SIG-M5 (cell line): Measurements from ENCODE around the gene GDI2.
A peak's percentile ranks its signal among the peaks of the same experiment; 100 is the strongest.
"Not testable (repeated sequence)": the region's sequence is repeated elsewhere in the genome, so short reads cannot be mapped to it uniquely, and the experiment has no call there.

Experiments used
- DNase-seq: peaks from one replicate; lab custom pipeline; 2025; lab: John Stamatoyannopoulos, UW

GDI2 gene

DNA sequence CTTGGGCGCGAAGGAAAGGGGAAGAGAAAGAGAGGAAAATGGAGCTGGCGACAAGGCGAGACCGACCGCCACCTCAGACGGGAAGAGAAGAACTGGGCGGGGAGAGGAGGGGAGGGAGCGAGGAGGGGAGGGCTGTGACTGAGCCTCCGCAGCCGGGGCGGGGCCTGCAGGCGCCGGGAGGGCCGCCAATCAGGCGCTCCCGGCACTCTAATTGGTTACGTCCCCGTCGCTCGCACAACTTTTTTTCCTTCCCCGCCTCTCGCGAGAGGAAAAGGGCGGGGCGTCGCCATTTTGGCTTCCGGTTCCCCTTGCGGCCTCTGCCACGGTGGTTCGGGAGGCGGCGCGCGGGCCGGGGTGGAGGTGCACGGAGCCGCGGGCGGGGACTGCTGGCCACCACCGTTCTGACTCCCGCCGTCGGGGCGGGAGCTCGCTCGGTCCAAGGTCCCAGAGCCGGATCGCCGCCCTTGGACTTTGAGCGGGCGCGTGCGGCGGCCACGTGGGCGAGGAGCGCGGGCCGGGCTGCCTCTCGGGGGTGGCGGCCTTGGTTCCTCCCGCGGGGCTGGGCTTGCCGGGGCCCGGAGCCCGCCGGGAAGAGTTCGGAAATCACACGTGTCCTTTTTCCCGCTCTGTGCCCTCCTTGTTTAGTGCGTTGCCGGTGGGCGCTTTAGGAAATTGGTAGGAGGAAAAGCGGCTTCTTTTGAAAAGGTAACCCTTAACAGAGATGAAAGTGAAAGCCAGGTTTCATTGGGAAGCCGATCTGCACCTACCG lies at the start of gene GDI2:
GDI2 (minus strand) TSS at position 94 of the 769 bp plus-strand sequence. CDS start 176 bp downstream, outside the sequence.
- DNase-seq = peak; percentile 54

- no peak for DNase-seq
Measured at GRCh38 chr10:5862360-5862961, 49.2 kb upstream of the GDI2 start.

GRCh38 chr10:5860066-5860465 lies 46.8 kb upstream of the GDI2 start:
- no peak for DNase-seq

GRCh38 chr10:5858811-5859210 lies 45.6 kb upstream of the GDI2 start:
- DNase-seq = no peak

DNA sequence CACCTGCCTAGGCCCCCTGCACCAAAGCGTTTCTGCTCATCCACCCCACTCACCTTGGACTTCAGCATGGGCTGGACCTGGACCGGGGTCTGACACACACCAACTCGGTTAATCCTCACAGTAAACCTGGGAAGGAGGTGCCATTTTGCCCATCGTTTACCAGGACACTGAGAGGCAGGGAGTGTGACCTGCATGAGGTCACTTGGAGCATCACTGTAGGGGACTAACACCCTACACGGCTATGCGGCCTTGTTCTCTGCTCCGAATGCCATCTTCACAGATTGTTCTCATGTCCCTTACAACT lies 43.4 kb upstream of the GDI2 start:
- no peak for DNase-seq

GRCh38 chr10:5855979-5856700 lies 42.9 kb upstream of the GDI2 start:
- DNase-seq = no peak

DNA sequence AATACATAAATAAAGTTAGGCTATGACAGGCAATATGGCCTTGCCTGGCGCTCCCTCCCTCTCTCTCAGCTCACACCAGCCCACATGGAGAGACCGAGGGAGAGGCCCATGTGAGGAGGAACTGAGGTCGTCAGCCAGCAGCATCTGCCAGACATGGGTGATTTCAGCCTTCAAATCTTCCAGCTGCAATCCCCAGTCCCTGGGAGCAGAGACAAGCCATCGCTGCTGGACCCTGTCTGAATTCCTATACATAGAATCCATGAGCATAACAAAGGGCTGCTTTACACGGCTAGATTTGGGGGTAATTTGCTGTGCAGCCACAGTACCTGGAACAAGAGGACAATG lies 40.9 kb upstream of the GDI2 start:
- DNase-seq = no peak

DNA sequence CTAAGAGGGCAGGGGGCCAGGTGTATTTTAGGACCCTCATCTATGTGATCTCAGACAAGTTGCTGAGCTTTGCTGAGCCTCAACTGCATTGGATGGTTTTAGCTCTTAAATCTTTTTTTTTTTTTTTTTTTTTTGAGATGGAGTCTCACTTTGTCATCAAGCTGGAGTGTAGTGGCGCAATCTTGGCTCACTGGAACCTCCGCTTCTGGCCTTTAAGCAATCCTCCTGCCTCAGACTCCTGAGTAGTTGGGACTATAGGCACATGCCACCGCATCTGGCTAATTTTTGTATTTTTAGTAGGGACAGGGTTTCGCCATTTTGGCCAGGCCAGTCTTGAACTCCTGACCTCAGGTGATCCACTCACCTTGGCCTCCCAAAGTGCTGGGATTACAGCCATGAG lies 33.4 kb upstream of the GDI2 start:
- DNase-seq = not testable (repeated sequence)

- DNase-seq = no peak
Measured at GRCh38 chr10:5844345-5845055, 31.3 kb upstream of the GDI2 start.

DNA sequence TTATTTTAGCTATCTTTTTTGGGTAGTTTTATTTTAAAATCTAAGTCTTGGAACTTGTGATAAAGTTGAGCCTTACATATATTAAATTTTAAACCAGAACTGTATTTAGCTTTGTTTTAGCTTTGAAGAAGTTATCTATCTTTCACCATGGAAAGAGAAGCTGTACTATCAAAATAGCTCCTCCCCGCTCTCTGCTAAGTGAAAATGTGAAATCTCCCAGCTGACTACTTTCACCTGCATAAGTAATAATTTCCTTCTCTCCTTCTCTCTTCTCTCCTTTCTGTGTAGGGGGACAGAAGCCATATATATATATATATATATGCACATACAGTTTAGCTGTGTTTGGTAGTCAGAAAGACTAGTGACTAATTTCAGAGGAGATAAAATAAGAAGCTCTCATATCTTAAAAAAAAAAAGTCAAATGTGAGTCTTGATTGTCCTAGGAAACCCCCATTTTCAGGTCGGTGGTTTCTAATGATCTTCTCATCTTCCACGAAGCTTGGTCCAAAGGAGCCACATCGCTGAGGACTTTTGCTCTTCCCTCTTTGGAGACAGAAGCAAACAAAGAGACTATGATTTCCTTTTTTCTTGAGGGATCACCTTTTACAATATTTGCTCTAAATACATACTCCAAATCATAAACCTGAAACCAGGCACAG lies 30.6 kb upstream of the GDI2 start:
- DNase-seq = no peak

GRCh38 chr10:5841965-5842364 lies 28.7 kb upstream of the GDI2 start:
- no peak for DNase-seq

DNA sequence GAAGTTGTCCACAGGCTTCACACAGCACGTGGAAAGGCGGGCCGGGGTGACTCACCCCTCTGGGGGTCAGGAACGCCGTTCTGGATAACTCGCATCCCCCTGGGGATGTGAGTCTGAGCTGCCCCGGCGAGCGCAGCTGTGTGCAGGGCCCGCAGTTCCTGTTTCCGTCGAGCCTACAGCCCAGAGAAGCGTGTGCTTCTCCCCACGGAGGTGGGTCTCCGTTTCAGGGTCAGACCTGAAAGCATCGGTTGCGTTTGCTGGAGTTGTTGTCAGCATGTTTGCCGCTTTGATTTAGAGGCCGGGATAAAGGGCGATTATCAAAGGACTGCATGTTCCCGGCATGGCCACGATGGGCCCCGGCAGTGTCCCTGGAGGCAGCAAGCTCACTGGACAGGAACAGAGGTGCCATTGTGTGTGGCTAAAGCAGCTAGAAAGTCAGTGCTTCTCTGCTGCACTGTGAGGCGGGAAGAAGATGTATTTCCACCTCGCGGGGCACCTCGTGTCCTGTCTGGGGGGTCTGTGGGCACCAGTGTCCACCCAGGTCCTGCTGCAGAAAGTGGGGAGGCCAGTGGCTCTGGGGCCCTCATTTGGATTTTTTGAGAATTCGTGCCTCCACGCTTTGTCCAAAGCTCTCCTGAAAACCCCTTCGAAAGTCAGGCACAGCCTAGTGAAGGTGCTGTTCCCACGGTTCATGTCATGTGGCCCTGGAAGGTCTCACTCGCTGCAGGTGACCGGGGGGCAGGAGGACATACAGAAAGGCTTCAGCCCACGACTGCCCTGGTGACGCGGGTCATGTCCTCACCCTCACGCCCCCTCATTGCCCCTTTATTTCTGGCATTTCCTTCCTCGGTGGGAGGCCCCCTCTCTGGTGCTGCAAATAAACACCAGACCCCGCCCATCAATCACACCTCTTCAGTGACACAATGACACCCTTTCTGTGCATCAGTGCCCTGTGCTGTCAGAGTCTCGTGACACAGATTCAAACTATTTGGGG lies 27.4 kb upstream of the GDI2 start:
- no peak for DNase-seq

DNA sequence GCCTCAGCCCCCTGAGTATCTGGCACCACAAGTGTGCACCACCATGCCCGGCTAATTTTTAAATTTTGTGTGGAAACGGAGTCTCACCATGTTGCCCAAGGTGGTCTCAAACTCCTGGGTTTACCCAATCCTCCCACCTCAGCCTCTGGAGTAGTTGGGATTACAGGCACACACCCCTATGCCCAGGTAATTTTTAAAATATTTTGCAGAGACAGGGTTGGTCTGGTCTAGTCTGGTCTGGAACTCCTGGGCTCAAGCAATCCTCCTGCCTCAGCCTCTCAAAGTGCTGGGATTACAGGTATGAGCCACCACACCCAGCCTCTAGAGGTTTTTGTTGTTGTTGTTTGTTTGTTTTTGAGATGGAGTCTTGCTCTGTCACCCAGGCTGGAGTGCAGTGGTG lies 22.9 kb upstream of the GDI2 start:
- DNase-seq = not testable (repeated sequence)

DNA sequence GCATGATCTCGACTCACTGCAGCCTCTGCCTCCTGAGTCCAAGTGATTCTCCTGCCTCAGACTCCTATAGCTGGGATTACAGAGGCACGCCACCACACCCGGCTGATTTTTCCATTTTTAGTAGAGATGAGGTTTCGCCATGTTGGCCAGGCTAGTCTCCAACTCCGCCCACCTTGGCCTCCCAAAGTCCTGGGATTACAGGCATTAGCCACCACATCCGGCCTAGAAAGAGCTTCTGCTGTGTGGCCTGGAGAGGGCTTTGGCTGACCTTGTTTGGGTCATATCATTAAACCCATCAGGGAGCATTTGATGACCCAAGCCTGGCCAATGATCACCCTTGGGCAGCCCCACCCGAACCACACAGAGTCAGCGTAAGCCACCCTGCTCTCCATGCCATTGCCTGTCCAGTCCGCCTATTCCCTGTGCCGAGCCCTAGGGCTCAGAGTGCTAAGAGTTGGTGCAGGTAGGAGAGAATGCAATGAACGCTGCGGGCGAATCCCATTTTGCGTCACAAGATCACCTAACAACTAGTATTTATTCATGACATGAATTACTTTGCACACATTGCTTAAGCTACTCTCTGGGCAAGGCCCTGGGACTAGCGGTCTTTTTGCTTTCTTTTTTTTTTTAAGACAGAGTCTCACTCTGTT lies 22.3 kb upstream of the GDI2 start:
- DNase-seq = no peak

DNA sequence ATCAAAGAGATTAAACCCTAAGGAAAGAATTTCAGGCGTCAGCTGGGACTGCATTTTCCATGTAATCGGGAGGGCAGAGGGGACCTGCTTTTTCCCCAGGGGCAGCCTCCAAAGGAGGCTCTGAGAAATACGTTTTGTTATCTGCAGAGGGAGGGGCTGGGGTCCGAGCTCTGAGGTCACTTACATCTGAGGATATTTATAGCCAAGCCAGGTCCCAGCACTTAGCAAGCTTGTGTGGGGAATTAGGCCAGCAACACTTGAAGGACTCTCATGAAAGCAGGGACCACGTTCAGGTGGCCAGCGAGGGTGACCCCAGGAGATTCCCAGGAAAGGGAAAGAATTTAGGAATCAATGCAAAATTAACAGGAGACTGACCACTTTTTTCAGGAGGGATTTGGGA lies 20.6 kb upstream of the GDI2 start:
- no peak for DNase-seq

DNA sequence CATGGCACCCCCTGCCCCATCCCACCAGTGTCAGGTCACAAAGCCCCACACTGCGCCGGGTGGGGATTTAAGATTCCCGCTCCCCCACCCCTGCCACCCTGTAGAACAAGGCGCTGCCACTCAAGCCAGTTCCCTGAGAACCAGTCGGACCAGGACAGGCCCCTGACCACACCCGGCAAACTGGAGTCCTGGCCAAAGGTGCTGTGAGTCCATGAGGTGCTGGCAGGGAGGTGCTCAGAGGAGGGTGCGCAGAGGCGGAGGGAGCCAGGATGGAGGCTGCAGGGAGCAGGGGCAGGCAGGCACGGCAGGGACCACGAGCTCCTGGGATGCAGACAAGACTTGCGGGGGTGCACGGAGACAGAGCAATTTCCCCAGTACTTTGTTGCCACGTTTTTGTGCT lies 19.7 kb upstream of the GDI2 start:
- DNase-seq = no peak

- no peak for DNase-seq
Measured at GRCh38 chr10:5831446-5831782, 18.2 kb upstream of the GDI2 start.

- DNase-seq = no peak
Measured at GRCh38 chr10:5830629-5831445, 17.6 kb upstream of the GDI2 start.

DNA sequence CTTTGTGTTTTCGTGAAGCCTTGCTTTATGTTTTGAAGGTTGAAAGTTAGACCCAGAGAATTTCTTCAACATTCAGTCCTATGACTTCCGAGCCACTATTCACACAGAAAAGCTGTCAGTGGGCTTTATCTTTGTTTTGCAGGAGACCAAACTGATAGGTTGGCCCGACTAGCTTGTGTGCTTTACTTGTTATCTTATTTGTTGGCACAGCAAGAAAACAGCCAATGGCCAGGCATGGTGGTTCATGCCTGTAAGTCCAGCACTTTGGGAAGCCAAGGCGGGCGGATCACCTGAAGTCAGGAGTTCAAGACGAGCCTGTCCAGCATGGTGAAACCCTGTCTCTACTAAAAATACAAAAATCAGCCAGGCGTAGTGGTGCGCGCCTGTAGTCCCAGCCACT lies 16.0 kb upstream of the GDI2 start:
- no peak for DNase-seq

DNA sequence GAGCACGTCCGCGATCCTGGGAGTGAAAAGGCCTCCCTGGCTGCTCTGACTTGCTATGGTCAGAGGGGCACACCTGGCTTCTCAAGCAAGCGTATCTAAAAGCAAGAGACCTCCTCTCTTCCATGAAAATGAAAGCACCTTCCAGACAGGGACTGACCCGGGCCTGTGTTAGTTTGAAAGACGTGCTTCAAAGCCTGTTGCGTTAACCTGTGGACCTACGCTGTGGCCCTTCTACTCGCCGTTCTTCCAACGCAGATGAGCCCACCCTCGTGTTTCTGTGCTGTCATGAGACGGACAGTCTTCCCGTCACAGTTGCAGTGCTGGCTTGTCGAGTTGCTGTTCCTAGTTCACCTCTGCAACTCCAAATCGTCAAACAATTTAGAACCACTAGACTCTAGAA lies 15.5 kb upstream of the GDI2 start:
- no peak for DNase-seq
